Kidney epithelial cell (primary cell): Measurements from ENCODE around the gene SMNDC1. TPM values are rescaled to one million over a fixed set of nuclear protein-coding genes. Genes with fewer than 3 reads are reported as not detected.
"Not testable (repeated sequence)": the region's sequence is repeated elsewhere in the genome, so short reads cannot be mapped to it uniquely, and the experiment has no call there.

ENCODE experiments used
- DNase-seq: peaks from one replicate; pipeline ENCODE4 v3.0.0-alpha.2; 2010; ENCODE audit warnings: low read depth
- H3K27me3 ChIP-seq: 2 replicates; pipeline ENCODE4 v1.6.0; 2011; ENCODE audit warnings: low read length; ENCODE audit not compliant: control insufficient read depth, insufficient read depth
- H3K36me3 ChIP-seq: 2 replicates; pipeline ENCODE4 v1.5.1; 2011; ENCODE audit warnings: low read length; ENCODE audit not compliant: control insufficient read depth, insufficient read depth
- H3K4me3 ChIP-seq: 2 replicates; pipeline ENCODE4 v1.5.1; 2011; ENCODE audit warnings: low read depth, mild to moderate bottlenecking, control low read depth, low read length
- CTCF ChIP-seq: IDR thresholded peaks from 2 replicates; pipeline ENCODE4 v1.5.1; 2011; ENCODE audit warnings: mild to moderate bottlenecking, moderate library complexity, low read length, control low read depth, inconsistent platforms; ENCODE audit not compliant: insufficient read depth, poor library complexity, severe bottlenecking
- total RNA-seq: library from RNA; depleted of rRNA; stranded (reverse); fragments of >200 nt; gene quantifications from 2 replicates; pipeline ENCODE4 v1.2.3, GENCODE V29; 2015

The SMNDC1 gene
- total RNA-seq, 1 donor from 2014 or later, result 8.0 TPM

GRCh38 chr10:110335314-110336064, 30.8 kb upstream of the SMNDC1 start:
- DNase-seq, result no peak
- Histone ChIP-seq H3K27me3 (no peaks in the 10 kb centered on the region), H3K4me3 (no peak overlapping the region), H3K36me3 (no peaks in the 10 kb centered on the region)
- TF ChIP-seq CTCF, result no peak

GRCh38 chr10:110334061-110334656, 29.4 kb upstream of the SMNDC1 start:
- H3K36me3 ChIP-seq, result no peaks in the 10 kb centered on the region
- TF ChIP-seq CTCF, result no peak
- H3K27me3 ChIP-seq, result no peaks in the 10 kb centered on the region
- no peak overlapping the region for H3K4me3 ChIP-seq
- DNase-seq, result no peak

GRCh38 chr10:110331226-110331795, 26.6 kb upstream of the SMNDC1 start:
- not testable (repeated sequence) for DNase-seq, H3K4me3 ChIP-seq

GRCh38 chr10:110330675-110331074, 26.0 kb upstream of the SMNDC1 start:
- TF ChIP-seq CTCF, result no peak
- no peak for DNase-seq
- Histone ChIP-seq H3K36me3 (no peaks in the 10 kb centered on the region), H3K27me3 (no peaks in the 10 kb centered on the region), H3K4me3 (no peak overlapping the region)

More at GRCh38 chr10:110331226-110331795, 26.6 kb upstream of the SMNDC1 start:
- not testable (repeated sequence) for H3K27me3 ChIP-seq, H3K36me3 ChIP-seq

- no peaks in the 10 kb centered on the region for H3K36me3 ChIP-seq
- TF ChIP-seq CTCF, result no peak
- H3K27me3 ChIP-seq, result no peaks in the 10 kb centered on the region
- no peak overlapping the region for H3K4me3 ChIP-seq
- no peak for DNase-seq
Measured at GRCh38 chr10:110327262-110327914, 22.7 kb upstream of the SMNDC1 start.

- H3K27me3 ChIP-seq, result no peaks in the 10 kb centered on the region
- no peak for TF ChIP-seq CTCF
- H3K4me3 ChIP-seq, result no peak overlapping the region
- H3K36me3 ChIP-seq, result no peaks in the 10 kb centered on the region
- peak; percentile 81 for DNase-seq
Measured at GRCh38 chr10:110326351-110327032, 21.8 kb upstream of the SMNDC1 start.
